HG03457 (cell line): ENCODE data around the gene KLHL6.

Experiments used
- ATAC-seq: cut with Tn5 transposase; IDR thresholded peaks from one replicate; pipeline ENCODE4 v1.9.1; 2021; ENCODE audit warnings: moderate number of reproducible peaks; ENCODE audit not compliant: unreplicated experiment

KLHL6 gene

GRCh38 chr3:183508821-183509220 is 46.7 kb downstream of the KLHL6 start:
- no peak for ATAC-seq

- no peak for ATAC-seq
Observed at GRCh38 chr3:183507551-183507950, 48.0 kb downstream of the KLHL6 start.

GRCh38 chr3:183506674-183507320 is 48.7 kb downstream of the KLHL6 start:
- ATAC-seq = no peak

GRCh38 chr3:183504597-183504996 is 50.9 kb downstream of the KLHL6 start:
- no peak for ATAC-seq

GRCh38 chr3:183503746-183504145 is 51.8 kb downstream of the KLHL6 start:
- no peak for ATAC-seq

- no peak for ATAC-seq
Observed at GRCh38 chr3:183502237-183503181, 53.0 kb downstream of the KLHL6 start.

GRCh38 chr3:183500981-183501704 is 54.4 kb downstream of the KLHL6 start:
- ATAC-seq = no peak

- ATAC-seq = no peak
Observed at GRCh38 chr3:183500319-183500718, 55.2 kb downstream of the KLHL6 start.

- ATAC-seq = no peak
Observed at GRCh38 chr3:183498634-183499033, 56.9 kb downstream of the KLHL6 start.

GRCh38 chr3:183497313-183497712 is 58.2 kb downstream of the KLHL6 start:
- ATAC-seq = no peak

GRCh38 chr3:183496311-183496710 is 59.2 kb downstream of the KLHL6 start:
- ATAC-seq = no peak

GRCh38 chr3:183494341-183494740 is 61.2 kb downstream of the KLHL6 start:
- ATAC-seq = no peak

GRCh38 chr3:183493296-183494045 is 62.0 kb downstream of the KLHL6 start:
- ATAC-seq = no peak

- ATAC-seq = no peak
Observed at GRCh38 chr3:183492849-183493179, 62.7 kb downstream of the KLHL6 start.

- no peak for ATAC-seq
Observed at GRCh38 chr3:183491923-183492848, 63.3 kb downstream of the KLHL6 start.

- ATAC-seq = no peak
Observed at GRCh38 chr3:183491109-183491922, 64.2 kb downstream of the KLHL6 start.

- ATAC-seq = no peak
Observed at GRCh38 chr3:183490653-183491052, 64.9 kb downstream of the KLHL6 start.

GRCh38 chr3:183490211-183490601 is 65.3 kb downstream of the KLHL6 start:
- no peak for ATAC-seq
